Stimulated activated naive CD8-positive, alpha-beta T cell treated with anti-CD3 and anti-CD28 coated beads, Interleukin-15, amount 100 ng/mL, for 72 hours (primary cell): Measurements from ENCODE around the gene SERPINA5.

Experiments
- ATAC-seq: fragments of 150-1000 bp; cut with Tn5 transposase; 2 replicates; pipeline ENCODE4 v1.10.0; 2021; ENCODE audit warnings: mild to moderate bottlenecking, moderate library complexity
- DNase-seq, 2 donors: peaks; one replicate each; pipeline ENCODE4 v3.0.0; 2021 to 2022
- H3K27ac Mint-ChIP-seq, 2 donors: one replicate each; pipeline ENCODE4 v1.8.0; 2022; ENCODE audit warnings: mild to moderate bottlenecking in 2 of 2, mixed read lengths in 2 of 2, moderate library complexity in 2 of 2
- H3K27me3 Mint-ChIP-seq: one replicate; pipeline ENCODE4 v1.8.0; 2022; ENCODE audit warnings: mixed read lengths
- H3K4me1 Mint-ChIP-seq: one replicate; pipeline ENCODE4 v1.8.0; 2022; ENCODE audit warnings: mild to moderate bottlenecking, mixed read lengths
- H3K4me3 Mint-ChIP-seq, 2 donors: one replicate each; pipeline ENCODE4 v1.8.0; 2022; ENCODE audit warnings: mild to moderate bottlenecking in 2 of 2, mixed read lengths in 2 of 2, moderate library complexity in 1 of 2
- H3K9me3 Mint-ChIP-seq, 2 donors: one replicate each; pipeline ENCODE4 v1.8.0; 2022; ENCODE audit warnings: mixed read lengths in 2 of 2

The SERPINA5 gene

DNA sequence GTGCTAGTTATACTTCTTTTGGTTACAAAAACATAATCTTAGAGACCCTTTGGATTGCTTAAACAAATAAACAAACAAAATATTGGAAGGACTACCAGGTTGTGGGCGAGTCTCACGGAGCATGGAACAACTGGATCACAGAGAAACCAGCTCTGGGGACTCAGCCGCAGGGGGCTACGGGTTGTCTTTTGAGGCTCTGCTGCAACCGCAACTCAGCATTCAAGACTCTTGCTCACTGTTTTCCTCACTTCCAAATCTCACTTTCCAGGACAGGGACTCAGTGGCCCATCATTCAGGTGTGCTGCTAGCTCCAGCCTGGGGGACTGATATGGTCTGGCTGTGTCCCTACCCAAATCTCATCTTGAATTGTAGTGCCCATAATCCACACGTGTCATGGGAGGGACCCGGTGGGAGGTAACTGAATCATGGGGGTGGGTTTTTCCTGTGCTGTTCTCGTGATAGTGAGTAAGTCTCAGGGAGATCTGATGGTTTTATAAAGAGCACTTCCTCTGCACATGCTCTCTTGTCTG, 34.0 kb upstream of the SERPINA5 start:
- H3K4me3 Mint-ChIP-seq: no peak overlapping the region
- H3K27ac Mint-ChIP-seq: no peak overlapping the region
- H3K27me3 Mint-ChIP-seq: peaks cover 35% of the 10 kb centered on the region
- H3K9me3 Mint-ChIP-seq: no peaks in the 10 kb centered on the region
- ATAC-seq (no peak), DNase-seq (no peak)
- no peaks in the 10 kb centered on the region for H3K4me1 Mint-ChIP-seq

DNA sequence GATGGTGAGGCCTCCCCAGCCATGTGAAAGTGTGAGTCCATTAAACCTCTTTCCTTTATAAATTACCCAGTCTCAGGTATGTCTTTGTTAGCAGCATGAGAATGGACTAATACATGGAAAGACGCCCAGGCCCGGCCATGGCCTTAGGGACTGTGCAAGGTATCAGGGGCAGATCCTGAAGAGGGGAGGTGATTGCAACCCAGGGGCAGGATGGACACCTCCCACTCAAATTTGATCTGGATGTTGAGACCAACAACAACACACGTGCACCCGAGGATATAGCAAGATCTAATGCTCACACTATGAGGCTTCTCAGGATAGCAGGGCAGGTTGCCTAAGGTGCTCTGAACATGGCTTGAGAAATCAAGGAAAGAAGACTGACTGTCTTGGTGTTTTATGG, 33.5 kb upstream of the SERPINA5 start:
- Mint-ChIP-seq H3K9me3 (no peaks in the 10 kb centered on the region), H3K27ac (no peak overlapping the region), H3K4me3 (no peak overlapping the region), H3K27me3 (peaks cover 30% of the 10 kb centered on the region), H3K4me1 (no peaks in the 10 kb centered on the region)
- DNase-seq (no peak), ATAC-seq (no peak)

DNA sequence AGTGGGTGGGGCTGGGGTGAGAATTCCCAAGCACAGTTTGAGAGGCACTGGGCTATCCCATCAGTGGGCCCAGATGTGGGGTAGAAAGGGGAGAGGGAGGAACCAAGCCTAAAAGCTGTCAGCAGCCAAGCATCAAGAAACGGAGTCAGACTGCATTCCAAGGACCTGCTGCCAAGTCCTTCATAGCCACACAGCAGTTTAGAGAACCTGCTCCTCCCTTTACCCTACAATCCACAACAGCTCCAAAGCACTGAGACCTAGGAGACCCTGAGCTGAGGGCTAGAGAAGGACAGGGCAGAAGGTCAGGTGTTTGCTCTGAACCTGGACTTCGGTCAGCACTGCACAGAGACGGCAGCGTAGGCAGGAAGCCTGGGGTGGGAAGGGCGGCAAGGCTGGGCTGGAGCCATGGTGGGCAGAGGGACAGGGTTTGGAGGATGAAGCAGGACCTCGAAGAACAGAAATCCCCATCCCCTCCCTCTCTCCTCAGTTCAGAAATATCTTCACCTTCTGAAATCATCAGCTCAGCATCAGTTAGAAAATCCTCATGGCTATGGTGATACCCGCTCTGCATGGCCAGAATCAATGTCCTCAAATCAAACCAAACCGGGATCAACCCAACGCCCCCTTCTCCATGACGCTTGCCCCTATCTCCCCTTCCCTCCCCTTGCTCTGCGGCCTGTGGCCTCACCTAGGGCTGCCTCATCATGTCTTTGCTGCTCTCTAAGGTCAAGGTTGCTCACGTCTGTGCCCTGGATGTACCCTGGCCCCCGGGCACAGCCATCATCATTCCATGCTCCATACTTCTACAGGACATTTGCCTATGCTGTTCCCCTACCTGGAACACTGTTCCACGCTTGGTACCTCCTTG, 32.9 kb upstream of the SERPINA5 start:
- Mint-ChIP-seq H3K4me1 (no peaks in the 10 kb centered on the region), H3K9me3 (no peaks in the 10 kb centered on the region), H3K4me3 (no peak overlapping the region), H3K27me3 (peaks cover 30% of the 10 kb centered on the region), H3K27ac (no peak overlapping the region)
- DNase-seq (no peak), ATAC-seq (no peak)

DNA sequence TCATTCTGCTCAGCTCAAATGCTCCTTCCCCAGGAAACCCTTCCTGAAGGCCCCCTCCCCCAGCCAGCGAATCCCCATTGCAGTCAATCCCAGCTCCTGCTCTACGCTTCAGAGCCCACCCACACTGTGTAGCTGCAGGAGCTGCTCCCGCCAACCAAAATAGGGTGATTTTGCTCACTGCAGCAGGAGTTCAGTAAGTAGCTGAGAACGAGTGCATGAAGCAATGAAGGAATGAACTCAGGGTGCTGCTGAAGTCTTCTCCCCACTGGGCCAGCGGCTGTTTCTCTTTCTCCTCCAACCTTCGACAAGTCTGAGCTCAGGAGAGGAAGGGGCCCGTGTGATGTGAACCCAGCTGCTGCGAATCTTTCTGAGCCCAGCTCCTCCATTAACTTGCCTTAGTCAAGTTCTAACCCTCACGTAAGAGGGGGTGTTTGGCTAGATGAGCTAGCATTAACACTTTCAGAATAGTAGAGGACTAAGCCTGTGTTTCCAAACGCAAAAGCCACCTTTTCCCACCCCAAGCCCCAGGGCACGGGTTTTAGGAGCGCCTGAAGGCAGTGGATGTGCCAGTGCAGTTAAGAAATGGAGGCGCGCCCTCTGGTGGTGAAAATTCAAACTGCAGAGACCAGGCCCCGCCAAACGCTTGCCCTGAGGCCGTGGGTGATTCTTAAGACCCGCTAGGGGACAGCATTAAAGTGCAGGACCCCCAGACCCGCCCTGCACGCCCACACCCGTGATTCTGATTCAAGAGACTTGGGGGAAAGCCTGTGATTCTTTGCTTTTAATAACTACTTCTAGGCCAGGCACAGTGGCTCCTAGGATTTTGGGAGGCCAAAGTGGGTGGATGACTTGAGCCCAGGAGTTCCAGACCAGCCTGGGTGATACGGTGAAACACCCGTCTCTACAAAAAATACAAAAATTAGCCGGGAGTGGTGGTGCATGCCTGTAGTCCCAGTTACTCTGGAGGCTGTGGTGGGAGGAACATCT, 31.9 kb upstream of the SERPINA5 start:
- ATAC-seq (peak; percentile 70), DNase-seq (peak; percentile 49 to 59)
- H3K9me3 Mint-ChIP-seq: peaks cover 2 to 6% of the 10 kb centered on the region in 2 donors
- H3K27ac Mint-ChIP-seq: no peak overlapping the region
- H3K4me1 Mint-ChIP-seq: no peaks in the 10 kb centered on the region
- H3K4me3 Mint-ChIP-seq: no peak overlapping the region
- H3K27me3 Mint-ChIP-seq: peaks cover 30% of the 10 kb centered on the region

DNA sequence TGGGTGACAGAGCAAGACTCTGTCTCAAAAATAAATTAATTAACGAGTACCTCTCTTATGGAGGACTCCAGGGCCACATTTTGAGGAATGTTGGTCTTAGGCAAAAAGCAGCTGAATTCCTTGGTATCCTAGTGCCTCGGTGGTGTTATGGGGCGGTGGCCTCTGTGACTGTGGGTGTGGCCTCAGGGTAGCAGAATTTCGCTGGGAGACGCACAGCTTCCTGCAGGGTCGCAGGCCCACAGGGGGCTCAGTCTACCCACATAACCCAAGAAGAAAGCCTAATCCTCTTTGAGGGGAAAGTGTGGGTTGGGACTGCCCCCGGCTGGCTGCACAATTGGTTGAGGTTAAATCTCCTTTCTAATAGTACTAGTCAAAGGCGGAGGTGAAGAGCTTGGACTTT, 31.2 kb upstream of the SERPINA5 start:
- Mint-ChIP-seq H3K9me3 (peaks cover 10 to 11% of the 10 kb centered on the region in 2 donors), H3K4me1 (no peaks in the 10 kb centered on the region), H3K27ac (no peak overlapping the region), H3K27me3 (peaks cover 30% of the 10 kb centered on the region), H3K4me3 (no peak overlapping the region)
- ATAC-seq (no peak), DNase-seq (no peak)

DNA sequence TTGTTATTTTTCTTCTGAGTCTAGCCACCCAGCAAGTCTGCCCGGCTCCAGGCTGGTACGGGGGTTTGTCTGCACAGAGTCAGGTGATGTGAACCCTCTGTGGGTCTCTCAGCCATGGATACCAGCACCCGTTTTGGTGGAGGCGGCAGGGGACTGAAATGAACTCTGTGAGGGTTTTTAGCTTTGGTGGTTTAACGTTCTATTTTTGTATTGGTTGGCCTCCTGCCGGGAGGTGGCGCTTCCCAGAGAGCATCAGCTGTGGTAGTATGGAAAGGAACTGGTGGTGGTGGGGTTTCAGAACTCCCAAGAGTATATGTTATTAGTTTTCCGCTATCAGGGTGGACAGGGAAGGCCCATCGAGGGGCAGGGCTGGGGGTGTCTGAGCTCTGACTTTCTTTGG, 25.2 kb upstream of the SERPINA5 start:
- Mint-ChIP-seq H3K4me3 (no peak overlapping the region), H3K27me3 (peaks cover 17% of the 10 kb centered on the region), H3K27ac (no peak overlapping the region), H3K9me3 (peaks cover 20 to 42% of the 10 kb centered on the region in 2 donors), H3K4me1 (no peaks in the 10 kb centered on the region)
- ATAC-seq (no peak), DNase-seq (no peak)

DNA sequence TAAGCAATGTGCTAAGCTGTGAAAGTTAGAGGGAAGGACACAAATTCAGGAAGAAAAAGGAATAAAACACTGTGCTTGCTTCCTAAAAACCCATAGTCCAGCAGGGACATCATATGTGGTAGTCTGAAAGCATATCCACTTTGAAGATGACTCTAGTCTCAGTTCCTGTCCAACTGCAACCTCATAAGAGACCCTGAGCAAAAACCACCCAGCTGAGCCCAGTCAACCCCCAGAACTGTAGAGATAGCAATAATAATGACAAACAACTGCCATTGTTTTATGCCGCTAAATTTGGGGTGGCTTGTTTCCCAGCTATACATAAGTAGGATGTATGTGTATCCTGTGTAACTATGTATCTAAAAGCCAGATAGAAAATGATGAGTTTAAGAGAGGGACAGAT, 23.9 kb upstream of the SERPINA5 start:
- Mint-ChIP-seq H3K27me3 (peaks cover 22% of the 10 kb centered on the region), H3K27ac (no peak overlapping the region), H3K4me1 (no peaks in the 10 kb centered on the region), H3K9me3 (peaks cover 20 to 42% of the 10 kb centered on the region in 2 donors), H3K4me3 (no peak overlapping the region)
- ATAC-seq (no peak), DNase-seq (no peak)

DNA sequence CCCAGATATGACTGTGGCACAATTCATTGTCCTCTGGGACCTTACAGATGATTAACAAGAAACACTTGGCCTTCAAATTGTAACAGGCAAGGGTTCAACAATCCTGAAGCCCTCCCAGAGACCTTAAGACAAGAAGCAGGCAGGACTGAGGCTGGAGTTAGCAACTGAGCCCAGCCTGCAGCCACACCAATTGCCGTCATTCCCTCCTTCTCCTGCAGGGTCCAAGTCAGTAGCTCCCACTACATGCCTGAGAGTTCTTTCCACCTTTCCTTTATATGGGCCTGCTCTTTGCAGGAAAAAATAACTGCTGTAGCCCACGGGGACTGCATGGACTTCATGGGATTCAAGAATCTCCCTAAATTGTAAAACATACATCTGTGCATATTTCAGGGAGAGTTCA, 22.4 kb upstream of the SERPINA5 start:
- H3K4me3 Mint-ChIP-seq: no peak overlapping the region
- H3K27ac Mint-ChIP-seq: no peak overlapping the region
- H3K4me1 Mint-ChIP-seq: no peaks in the 10 kb centered on the region
- no peak for DNase-seq
- peaks cover 22% of the 10 kb centered on the region for H3K27me3 Mint-ChIP-seq
- ATAC-seq: no peak
- H3K9me3 Mint-ChIP-seq: peaks cover 16 to 42% of the 10 kb centered on the region in 2 donors

DNA sequence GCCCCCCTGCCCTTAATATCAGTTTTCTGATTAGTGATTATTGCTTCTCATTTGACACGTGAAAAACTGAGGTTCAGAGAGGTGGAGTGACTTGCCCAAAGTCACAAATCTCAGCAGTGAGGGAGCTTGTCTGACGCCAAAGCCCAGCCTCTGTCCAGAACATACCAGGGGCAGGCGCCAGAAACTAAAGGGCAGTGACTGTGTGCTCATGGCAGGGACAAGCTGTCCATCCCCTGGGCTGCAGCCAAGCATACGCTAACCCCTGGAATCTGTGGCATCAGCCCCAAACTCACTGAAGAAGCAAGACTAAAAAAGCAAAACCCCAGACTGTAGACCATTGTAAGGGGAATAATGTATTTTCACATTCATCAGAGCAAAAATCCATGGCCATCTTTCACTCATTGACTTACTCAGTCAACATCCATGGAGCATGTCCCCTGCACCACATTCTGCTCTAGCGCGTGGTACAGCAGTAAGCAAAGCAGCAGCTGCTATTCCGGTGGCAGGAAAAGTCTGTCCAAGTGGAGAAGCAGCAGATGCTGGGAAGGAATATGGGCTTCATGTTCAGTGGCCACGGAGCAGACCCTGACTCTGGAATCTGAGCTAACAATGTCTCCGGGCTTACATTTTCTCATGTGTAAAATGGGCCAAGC, 21.5 kb upstream of the SERPINA5 start:
- Mint-ChIP-seq H3K9me3 (peaks cover 12 to 35% of the 10 kb centered on the region in 2 donors), H3K4me3 (no peak overlapping the region), H3K27ac (no peak overlapping the region), H3K27me3 (peaks cover 22% of the 10 kb centered on the region), H3K4me1 (no peaks in the 10 kb centered on the region)
- no peak for DNase-seq
- ATAC-seq: no peak

DNA sequence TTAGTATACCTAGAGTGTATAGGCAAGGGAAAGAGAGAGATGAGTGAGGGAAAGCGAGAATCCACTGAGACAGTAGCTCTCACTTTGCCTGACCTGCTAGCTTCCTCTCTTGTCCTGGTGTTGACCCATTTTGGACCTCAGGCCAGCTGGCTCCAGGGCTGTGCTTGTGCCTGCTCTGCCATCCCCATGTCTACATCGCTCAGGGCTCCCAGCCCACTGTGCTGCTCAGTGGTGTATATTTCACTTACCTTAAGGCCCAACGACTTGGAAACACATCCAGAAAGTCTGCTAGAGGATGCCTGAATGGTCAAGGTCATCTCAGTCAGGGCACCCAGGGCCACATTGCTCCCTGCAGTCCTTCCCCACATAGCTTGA, 20.9 kb upstream of the SERPINA5 start:
- no peak overlapping the region for H3K27ac Mint-ChIP-seq
- H3K4me3 Mint-ChIP-seq: no peak overlapping the region
- H3K4me1 Mint-ChIP-seq: no peaks in the 10 kb centered on the region
- ATAC-seq (no peak), DNase-seq (no peak)
- H3K27me3 Mint-ChIP-seq: peaks cover 22% of the 10 kb centered on the region
- H3K9me3 Mint-ChIP-seq: peaks cover 6 to 30% of the 10 kb centered on the region in 2 donors

DNA sequence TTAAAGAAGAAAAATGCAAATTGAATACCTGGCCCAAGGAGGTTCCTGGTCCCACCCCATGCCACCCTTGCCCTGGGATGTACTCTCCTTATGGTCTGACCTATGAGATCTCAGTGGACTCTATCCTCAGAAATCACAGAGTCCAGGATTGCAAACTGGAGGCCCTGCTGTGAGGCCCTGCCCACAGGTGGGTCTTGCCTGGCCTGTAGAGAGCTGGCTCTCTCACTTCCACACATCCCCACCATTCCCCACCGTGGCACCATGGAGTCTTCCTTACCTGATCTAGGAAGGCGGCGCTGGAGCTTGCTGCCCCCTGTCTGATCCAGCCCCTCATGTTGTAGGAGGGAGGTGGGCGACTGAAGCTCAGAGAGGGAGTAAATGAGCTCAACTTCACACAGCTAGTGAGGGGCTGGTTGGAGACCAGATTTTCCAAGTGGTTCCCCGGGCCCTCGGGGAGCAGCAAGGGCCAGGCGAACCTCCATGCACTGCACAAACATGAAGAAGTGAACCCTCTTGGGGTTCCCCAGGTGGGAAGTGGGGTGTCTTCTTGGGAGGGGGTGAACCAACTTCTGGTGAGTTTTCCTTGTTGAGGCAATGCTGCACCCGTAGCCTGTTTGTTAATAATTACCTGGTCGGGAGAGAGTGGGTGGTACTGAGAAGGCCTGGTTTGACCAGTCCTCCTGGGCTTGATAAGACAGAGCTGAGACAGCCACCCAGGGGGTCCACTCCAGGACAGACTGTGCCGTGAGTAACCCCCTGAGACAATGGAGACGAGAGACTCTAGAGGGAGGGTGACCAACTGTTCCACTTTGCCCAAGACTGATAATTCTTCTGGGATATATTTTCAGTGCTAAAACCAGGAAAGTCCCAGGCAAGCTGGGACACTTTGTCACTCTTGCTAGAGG, 20.2 kb upstream of the SERPINA5 start, which contains the start of gene SERPINA4:
SERPINA4 (plus strand) TSS at position 692 of the 905 bp plus-strand sequence. CDS start 2,041 bp downstream, outside the sequence.
- ATAC-seq (no peak), DNase-seq (no peak)
- Mint-ChIP-seq H3K4me1 (no peaks in the 10 kb centered on the region), H3K27me3 (peaks cover 22% of the 10 kb centered on the region), H3K9me3 (peaks cover 0 to 22% of the 10 kb centered on the region in 2 donors), H3K4me3 (no peak within 1 kb of the TSS), H3K27ac (no peak within 1 kb of the TSS)

DNA sequence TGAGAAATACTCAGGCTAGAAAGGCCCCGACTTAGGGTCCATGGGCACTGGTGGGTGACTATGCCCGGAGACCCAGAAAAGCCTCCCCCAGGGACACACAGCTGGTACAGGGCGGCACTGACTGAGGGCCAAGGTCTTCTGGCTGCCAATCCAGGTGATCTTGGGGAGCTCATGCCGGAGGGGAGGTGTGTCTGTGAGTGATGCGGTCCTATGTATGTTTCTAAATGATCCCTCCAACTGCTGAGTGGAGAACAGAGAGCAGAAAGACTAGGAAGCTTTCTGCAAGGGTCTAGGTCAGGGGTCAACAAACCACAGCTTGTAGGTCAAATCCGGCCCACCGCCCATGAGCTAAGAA, 19.6 kb upstream of the SERPINA5 start:
- Mint-ChIP-seq H3K9me3 (peaks cover 0 to 16% of the 10 kb centered on the region in 2 donors), H3K27ac (no peak overlapping the region), H3K4me3 (no peak overlapping the region), H3K27me3 (peaks cover 22% of the 10 kb centered on the region), H3K4me1 (no peaks in the 10 kb centered on the region)
- DNase-seq (no peak), ATAC-seq (no peak)

DNA sequence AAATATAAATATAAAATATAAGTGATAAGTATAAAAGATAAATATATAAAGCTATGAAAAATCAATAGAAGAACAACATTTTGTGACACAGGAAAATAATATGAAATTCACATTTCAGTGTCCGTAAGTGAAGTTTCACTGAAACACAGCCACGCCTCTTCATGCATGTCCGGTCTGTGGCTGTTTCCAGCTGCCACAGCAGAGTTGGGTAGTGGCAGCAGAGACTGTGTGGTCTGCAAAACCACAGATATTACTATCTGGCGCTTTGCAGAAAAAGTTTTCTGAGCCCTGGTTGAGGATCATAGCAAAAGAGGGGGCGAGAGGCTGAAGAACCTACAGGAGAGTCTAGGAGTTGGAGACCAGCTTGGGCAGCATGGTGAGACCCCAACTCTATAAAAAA, 19.2 kb upstream of the SERPINA5 start:
- H3K27me3 Mint-ChIP-seq: peaks cover 22% of the 10 kb centered on the region
- no peaks in the 10 kb centered on the region for H3K4me1 Mint-ChIP-seq
- no peak overlapping the region for H3K27ac Mint-ChIP-seq
- ATAC-seq (no peak), DNase-seq (no peak)
- H3K4me3 Mint-ChIP-seq: no peak overlapping the region
- peaks cover 0 to 12% of the 10 kb centered on the region in 2 donors for H3K9me3 Mint-ChIP-seq
